ENCODE measurements around the gene FBXW7.

Gene FBXW7

GRCh38 chr4:152578670-152579069 lies 42.8 kb upstream of the FBXW7 start:
- Histone ChIP-seq H3K9me3 (no peaks in the 10 kb centered on the region), H3K36me3 (no peaks in the 10 kb centered on the region), H3K4me3 (ENCODE audit: low read depth, low read length) (no peak overlapping the region), H3K4me1 (no peaks in the 10 kb centered on the region), H3K27me3 (no peaks in the 10 kb centered on the region)
- TF ChIP-seq CTCF (IDR thresholded peaks at IDR 0.05; ENCODE audit: low read depth, low read length) = no peak
- no peak for DNase-seq

- Histone ChIP-seq H3K4me1 (no peaks in the 10 kb centered on the region), H3K27me3 (no peaks in the 10 kb centered on the region), H3K4me3 (ENCODE audit: low read depth, low read length) (no peak overlapping the region), H3K9me3 (no peaks in the 10 kb centered on the region), H3K36me3 (no peaks in the 10 kb centered on the region)
- DNase-seq = no peak
- no peak for TF ChIP-seq CTCF (IDR thresholded peaks at IDR 0.05; ENCODE audit: low read depth, low read length)
These were observed 42.0 kb upstream of the FBXW7 start for GRCh38 chr4:152577708-152578396.

DNA sequence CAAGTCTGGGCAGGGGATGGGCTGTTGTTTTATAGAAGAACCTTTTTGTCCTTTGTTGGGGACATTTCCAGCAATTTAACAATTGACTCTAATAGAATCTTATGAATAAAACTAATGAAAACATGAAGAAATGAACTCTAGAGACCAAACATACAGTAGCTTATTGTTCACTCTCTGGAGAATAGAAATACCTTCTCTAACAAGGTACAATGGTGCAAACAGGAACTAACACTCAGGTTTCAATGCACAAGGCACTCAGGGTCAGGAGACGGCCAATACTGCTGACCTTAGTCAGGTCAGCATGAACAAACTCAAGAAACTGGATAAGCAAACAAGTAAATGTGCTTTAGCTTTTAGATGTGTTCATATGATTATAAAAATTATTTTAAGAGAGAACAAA lies 39.6 kb upstream of the FBXW7 start:
- H3K4me3 ChIP-seq (ENCODE audit: low read depth, low read length) = no peak overlapping the region
- H3K4me1 ChIP-seq = no peaks in the 10 kb centered on the region
- H3K27me3 ChIP-seq = no peaks in the 10 kb centered on the region
- no peaks in the 10 kb centered on the region for H3K9me3 ChIP-seq
- no peak for DNase-seq
- no peak for TF ChIP-seq CTCF (IDR thresholded peaks at IDR 0.05; ENCODE audit: low read depth, low read length)
- no peaks in the 10 kb centered on the region for H3K36me3 ChIP-seq

DNA sequence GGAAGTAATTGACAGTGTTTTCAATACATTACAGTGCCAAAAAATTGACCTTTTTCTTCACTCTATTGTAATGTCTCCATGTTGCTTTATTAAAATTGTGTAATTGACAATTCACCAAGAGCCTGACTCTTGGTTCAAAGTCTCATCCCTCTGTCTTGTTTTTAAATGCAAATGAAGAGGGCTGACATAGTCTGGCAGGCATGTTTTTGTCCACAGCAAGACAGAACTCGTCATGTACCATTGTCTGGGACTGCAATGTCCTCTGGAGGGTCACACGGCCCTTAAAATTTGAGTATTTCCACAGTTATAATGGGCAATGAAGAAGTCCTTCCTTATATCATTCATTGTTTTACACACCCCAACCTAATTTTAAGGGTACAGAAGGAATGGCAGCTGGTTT lies 38.0 kb upstream of the FBXW7 start:
- Histone ChIP-seq H3K27me3 (no peaks in the 10 kb centered on the region), H3K4me1 (no peaks in the 10 kb centered on the region), H3K36me3 (no peaks in the 10 kb centered on the region), H3K4me3 (ENCODE audit: low read depth, low read length) (no peak overlapping the region), H3K9me3 (no peaks in the 10 kb centered on the region)
- no peak for TF ChIP-seq CTCF (IDR thresholded peaks at IDR 0.05; ENCODE audit: low read depth, low read length)
- DNase-seq = no peak

GRCh38 chr4:152572417-152573086 lies 36.7 kb upstream of the FBXW7 start:
- H3K4me1 ChIP-seq = no peaks in the 10 kb centered on the region
- no peaks in the 10 kb centered on the region for H3K36me3 ChIP-seq
- H3K9me3 ChIP-seq = no peaks in the 10 kb centered on the region
- no peak for DNase-seq
- no peaks in the 10 kb centered on the region for H3K27me3 ChIP-seq
- no peak for TF ChIP-seq CTCF (IDR thresholded peaks at IDR 0.05; ENCODE audit: low read depth, low read length)
- H3K4me3 ChIP-seq (ENCODE audit: low read depth, low read length) = no peak overlapping the region

GRCh38 chr4:152571770-152572169 lies 35.9 kb upstream of the FBXW7 start:
- DNase-seq = no peak
- Histone ChIP-seq H3K4me1 (no peaks in the 10 kb centered on the region), H3K36me3 (no peaks in the 10 kb centered on the region), H3K4me3 (ENCODE audit: low read depth, low read length) (no peak overlapping the region), H3K9me3 (no peaks in the 10 kb centered on the region), H3K27me3 (no peaks in the 10 kb centered on the region)
- no peak for TF ChIP-seq CTCF (IDR thresholded peaks at IDR 0.05; ENCODE audit: low read depth, low read length)

Data from BE2C (cell line).